ENCODE data around the gene LRAT.

LRAT gene

GRCh38 chr4:154738426-154738825 is 5.4 kb upstream of the LRAT start:
- H3K9me3 Mint-ChIP-seq, result no peaks in the 10 kb centered on the region
- peaks cover 22 to 38% of the 10 kb centered on the region in 2 donors for H3K27me3 Mint-ChIP-seq
- H3K36me3 Mint-ChIP-seq (ENCODE audit: insufficient read depth), result no peaks in the 10 kb centered on the region
- ATAC-seq (replicated peaks), result no peak
- H3K4me3 Mint-ChIP-seq, result no peak overlapping the region
- peaks cover 0 to under 1% of the 10 kb centered on the region in 2 donors for H3K4me1 Mint-ChIP-seq (ENCODE audit: low read depth in 2 of 2)
- no peak overlapping the region for H3K27ac Mint-ChIP-seq
- no peak for DNase-seq

GRCh38 chr4:154739111-154739510 is 4.7 kb upstream of the LRAT start:
- H3K36me3 Mint-ChIP-seq (ENCODE audit: insufficient read depth), result no peaks in the 10 kb centered on the region
- H3K27me3 Mint-ChIP-seq, result peaks cover 29 to 39% of the 10 kb centered on the region in 2 donors

GRCh38 chr4:154740462-154740861 is 3.3 kb upstream of the LRAT start:
- ATAC-seq (replicated peaks), result no peak
- H3K27me3 Mint-ChIP-seq, result peaks cover 43 to 52% of the 10 kb centered on the region in 2 donors

More at GRCh38 chr4:154739111-154739510, 4.7 kb upstream of the LRAT start:
- DNase-seq (no peak), ATAC-seq (replicated peaks) (no peak)
- Mint-ChIP-seq H3K4me1 (ENCODE audit: low read depth in 2 of 2) (peaks cover 2 to 4% of the 10 kb centered on the region in 2 donors), H3K4me3 (no peak overlapping the region), H3K9me3 (no peaks in the 10 kb centered on the region), H3K27ac (no peak overlapping the region)

GRCh38 chr4:154741131-154741665 is 2.6 kb upstream of the LRAT start:
- H3K27me3 Mint-ChIP-seq, result peaks cover 45 to 59% of the 10 kb centered on the region in 2 donors
- no peak overlapping the region for H3K4me3 Mint-ChIP-seq
- no peaks in the 10 kb centered on the region for H3K36me3 Mint-ChIP-seq (ENCODE audit: insufficient read depth)
- no peaks in the 10 kb centered on the region for H3K9me3 Mint-ChIP-seq
- H3K4me1 Mint-ChIP-seq (ENCODE audit: low read depth in 2 of 2), result peaks cover 3 to 9% of the 10 kb centered on the region in 2 donors
- no peak for ATAC-seq (replicated peaks)
- H3K27ac Mint-ChIP-seq, result no peak overlapping the region
- DNase-seq, result no peak

More at GRCh38 chr4:154740462-154740861, 3.3 kb upstream of the LRAT start:
- no peaks in the 10 kb centered on the region for H3K36me3 Mint-ChIP-seq (ENCODE audit: insufficient read depth)
- no peaks in the 10 kb centered on the region for H3K9me3 Mint-ChIP-seq
- no peak overlapping the region for H3K27ac Mint-ChIP-seq
- peaks cover 3 to 9% of the 10 kb centered on the region in 2 donors for H3K4me1 Mint-ChIP-seq (ENCODE audit: low read depth in 2 of 2)
- no peak for DNase-seq
- H3K4me3 Mint-ChIP-seq, result no peak overlapping the region

GRCh38 chr4:154741922-154742850 is 1.6 kb upstream of the LRAT start:
- no peak for DNase-seq
- peaks cover 3 to 9% of the 10 kb centered on the region in 2 donors for H3K4me1 Mint-ChIP-seq (ENCODE audit: low read depth in 2 of 2)
- ATAC-seq (replicated peaks), result no peak
- H3K27me3 Mint-ChIP-seq, result peaks cover 51 to 69% of the 10 kb centered on the region in 2 donors
- peak overlapping the region in 1 of 2 donors; percentile 38 for H3K4me3 Mint-ChIP-seq
- no peaks in the 10 kb centered on the region for H3K9me3 Mint-ChIP-seq
- no peaks in the 10 kb centered on the region for H3K36me3 Mint-ChIP-seq (ENCODE audit: insufficient read depth)
- H3K27ac Mint-ChIP-seq, result no peak overlapping the region

GRCh38 chr4:154744341-154744926 is 634 bp downstream of the LRAT start:
- peak overlapping the region; percentile 70 to 82 for H3K4me3 Mint-ChIP-seq
- no peak for DNase-seq
- peaks cover 58 to 71% of the 10 kb centered on the region in 2 donors for H3K27me3 Mint-ChIP-seq
- H3K4me1 Mint-ChIP-seq (ENCODE audit: low read depth in 2 of 2), result peaks cover 3 to 9% of the 10 kb centered on the region in 2 donors
- no peaks in the 10 kb centered on the region for H3K36me3 Mint-ChIP-seq (ENCODE audit: insufficient read depth)
- H3K27ac Mint-ChIP-seq, result peak overlapping the region in 1 of 2 donors; percentile 63
- no peaks in the 10 kb centered on the region for H3K9me3 Mint-ChIP-seq
- ATAC-seq (replicated peaks), result no peak

GRCh38 chr4:154757713-154758112 is 13.9 kb downstream of the LRAT start:
- Mint-ChIP-seq H3K9me3 (peaks cover 0 to 2% of the 10 kb centered on the region in 2 donors), H3K36me3 (ENCODE audit: insufficient read depth) (no peaks in the 10 kb centered on the region), H3K27ac (no peak overlapping the region), H3K4me1 (ENCODE audit: low read depth in 2 of 2) (no peaks in the 10 kb centered on the region), H3K27me3 (no peaks in the 10 kb centered on the region), H3K4me3 (no peak overlapping the region)
- DNase-seq (no peak), ATAC-seq (replicated peaks) (no peak)

- Mint-ChIP-seq H3K36me3 (ENCODE audit: insufficient read depth) (no peaks in the 10 kb centered on the region), H3K4me1 (ENCODE audit: low read depth in 2 of 2) (no peaks in the 10 kb centered on the region), H3K9me3 (peaks cover 0 to 1% of the 10 kb centered on the region in 2 donors), H3K27ac (no peak overlapping the region), H3K4me3 (no peak overlapping the region), H3K27me3 (no peaks in the 10 kb centered on the region)
- ATAC-seq (replicated peaks) (no peak), DNase-seq (no peak)
These were observed 17.1 kb downstream of the LRAT start for GRCh38 chr4:154760895-154761294.

- H3K4me3 Mint-ChIP-seq, result no peak overlapping the region
- ATAC-seq (replicated peaks) (no peak), DNase-seq (no peak)
- peaks cover 0 to 8% of the 10 kb centered on the region in 2 donors for H3K9me3 Mint-ChIP-seq
- H3K36me3 Mint-ChIP-seq (ENCODE audit: insufficient read depth), result no peaks in the 10 kb centered on the region
- peaks cover 0 to 7% of the 10 kb centered on the region in 2 donors for H3K27me3 Mint-ChIP-seq
- no peak overlapping the region for H3K27ac Mint-ChIP-seq
- no peaks in the 10 kb centered on the region for H3K4me1 Mint-ChIP-seq (ENCODE audit: low read depth in 2 of 2)
These were observed 34.5 kb downstream of the LRAT start for GRCh38 chr4:154778264-154778663.

- ATAC-seq (replicated peaks), result no peak
- Mint-ChIP-seq H3K27me3 (peaks cover 0 to 7% of the 10 kb centered on the region in 2 donors), H3K9me3 (peaks cover 0 to 8% of the 10 kb centered on the region in 2 donors), H3K36me3 (ENCODE audit: insufficient read depth) (no peaks in the 10 kb centered on the region), H3K4me1 (ENCODE audit: low read depth in 2 of 2) (no peaks in the 10 kb centered on the region), H3K4me3 (no peak overlapping the region), H3K27ac (no peak overlapping the region)
- no peak for DNase-seq
These were observed 35.7 kb downstream of the LRAT start for GRCh38 chr4:154779362-154779947.

GRCh38 chr4:154781126-154781982 is 37.6 kb downstream of the LRAT start, which contains the start of gene RBM46:
TSS of gene RBM46 (plus strand) at chr4:154781272. CDS start at chr4:154796753, 15,481 bp downstream.
- ATAC-seq (replicated peaks) (no peak), DNase-seq (no peak)
- H3K27ac Mint-ChIP-seq, result no peak within 1 kb of the TSS
- peaks cover 0 to under 1% of the 10 kb centered on the region in 2 donors for H3K9me3 Mint-ChIP-seq
- peaks cover 0 to 7% of the 10 kb centered on the region in 2 donors for H3K27me3 Mint-ChIP-seq
- no peaks in the 10 kb centered on the region for H3K36me3 Mint-ChIP-seq (ENCODE audit: insufficient read depth)
- H3K4me3 Mint-ChIP-seq, result no peak within 1 kb of the TSS
- no peaks in the 10 kb centered on the region for H3K4me1 Mint-ChIP-seq (ENCODE audit: low read depth in 2 of 2)

- Mint-ChIP-seq H3K4me1 (ENCODE audit: low read depth in 2 of 2) (no peaks in the 10 kb centered on the region), H3K36me3 (ENCODE audit: insufficient read depth) (no peaks in the 10 kb centered on the region), H3K4me3 (no peak overlapping the region), H3K27ac (no peak overlapping the region), H3K9me3 (no peaks in the 10 kb centered on the region), H3K27me3 (peaks cover 0 to 7% of the 10 kb centered on the region in 2 donors)
- DNase-seq, result no peak
- ATAC-seq (replicated peaks), result no peak
These were observed 38.1 kb downstream of the LRAT start for GRCh38 chr4:154781983-154782293.

All from effector memory CD8-positive, alpha-beta T cell (primary cell).